ENCODE results near the gene DNALI1.
"Not testable (repeated sequence)": the region's sequence is repeated elsewhere in the genome, so short reads cannot be mapped to it uniquely, and the experiment has no call there.

DNA sequence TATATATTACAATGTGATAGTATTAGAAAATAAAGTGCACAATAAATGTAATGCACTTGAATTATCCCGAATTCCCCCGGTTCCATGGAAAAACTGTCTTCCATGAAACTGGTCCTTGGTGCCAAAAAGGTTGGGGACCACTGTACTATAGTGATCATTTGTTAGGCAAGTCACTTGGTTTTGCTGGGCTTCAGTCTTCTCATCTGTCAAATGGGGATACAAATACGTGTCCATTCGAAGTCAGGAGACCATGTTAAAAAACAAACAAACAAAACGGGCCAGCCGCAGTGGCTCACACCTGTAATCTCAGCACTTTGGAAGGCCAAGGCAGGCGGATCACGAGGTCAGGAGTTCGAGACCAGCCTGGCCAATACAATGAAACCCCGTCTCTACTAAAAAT lies 17.6 kb upstream of the DNALI1 start:
- TF ChIP-seq, protein P1, sequence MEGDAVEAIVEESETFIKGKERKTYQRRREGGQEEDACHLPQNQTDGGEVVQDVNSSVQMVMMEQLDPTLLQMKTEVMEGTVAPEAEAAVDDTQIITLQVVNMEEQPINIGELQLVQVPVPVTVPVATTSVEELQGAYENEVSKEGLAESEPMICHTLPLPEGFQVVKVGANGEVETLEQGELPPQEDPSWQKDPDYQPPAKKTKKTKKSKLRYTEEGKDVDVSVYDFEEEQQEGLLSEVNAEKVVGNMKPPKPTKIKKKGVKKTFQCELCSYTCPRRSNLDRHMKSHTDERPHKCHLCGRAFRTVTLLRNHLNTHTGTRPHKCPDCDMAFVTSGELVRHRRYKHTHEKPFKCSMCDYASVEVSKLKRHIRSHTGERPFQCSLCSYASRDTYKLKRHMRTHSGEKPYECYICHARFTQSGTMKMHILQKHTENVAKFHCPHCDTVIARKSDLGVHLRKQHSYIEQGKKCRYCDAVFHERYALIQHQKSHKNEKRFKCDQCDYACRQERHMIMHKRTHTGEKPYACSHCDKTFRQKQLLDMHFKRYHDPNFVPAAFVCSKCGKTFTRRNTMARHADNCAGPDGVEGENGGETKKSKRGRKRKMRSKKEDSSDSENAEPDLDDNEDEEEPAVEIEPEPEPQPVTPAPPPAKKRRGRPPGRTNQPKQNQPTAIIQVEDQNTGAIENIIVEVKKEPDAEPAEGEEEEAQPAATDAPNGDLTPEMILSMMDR (IDR thresholded peaks at IDR 0.05; ENCODE audit: low read depth, low read length, poor library complexity, severe bottlenecking) = not testable (repeated sequence)
- TF ChIP-seq EZH2phosphoT487 (IDR thresholded peaks at IDR 0.05; ENCODE audit: borderline replicate concordance, low read length) = not testable (repeated sequence)

Data from DOHH2 (cell line).